GM12872 (cell line): Measurements from ENCODE around the gene HNRNPDL.

Source experiments
- TF ChIP-seq, protein P1 (sequence below): IDR thresholded peaks from 3 replicates; pipeline ENCODE4 v1.5.1; 2011; ENCODE audit warnings: low read depth, mild to moderate bottlenecking, low read length, moderate library complexity; ENCODE audit not compliant: insufficient read depth

The HNRNPDL gene

DNA sequence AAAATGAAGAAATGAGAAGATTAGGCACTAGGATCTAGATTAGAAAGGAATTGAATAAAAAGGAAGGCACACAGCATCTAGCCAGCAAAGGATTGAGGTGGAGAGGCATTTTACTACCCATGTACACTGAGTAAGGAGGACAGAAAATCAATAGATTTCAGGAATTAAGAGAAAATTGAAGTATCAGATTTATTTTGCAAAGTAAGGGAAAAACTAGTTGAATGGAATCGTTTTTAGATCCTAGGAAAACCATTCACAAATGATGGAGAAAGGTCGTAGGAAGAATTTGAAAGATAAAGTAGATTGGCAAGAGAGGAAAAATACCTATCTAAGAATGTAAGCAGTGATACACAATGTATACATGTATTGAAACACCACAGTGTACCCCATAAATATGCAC lies 31.4 kb upstream of the HNRNPDL start:
- TF ChIP-seq, protein P1, sequence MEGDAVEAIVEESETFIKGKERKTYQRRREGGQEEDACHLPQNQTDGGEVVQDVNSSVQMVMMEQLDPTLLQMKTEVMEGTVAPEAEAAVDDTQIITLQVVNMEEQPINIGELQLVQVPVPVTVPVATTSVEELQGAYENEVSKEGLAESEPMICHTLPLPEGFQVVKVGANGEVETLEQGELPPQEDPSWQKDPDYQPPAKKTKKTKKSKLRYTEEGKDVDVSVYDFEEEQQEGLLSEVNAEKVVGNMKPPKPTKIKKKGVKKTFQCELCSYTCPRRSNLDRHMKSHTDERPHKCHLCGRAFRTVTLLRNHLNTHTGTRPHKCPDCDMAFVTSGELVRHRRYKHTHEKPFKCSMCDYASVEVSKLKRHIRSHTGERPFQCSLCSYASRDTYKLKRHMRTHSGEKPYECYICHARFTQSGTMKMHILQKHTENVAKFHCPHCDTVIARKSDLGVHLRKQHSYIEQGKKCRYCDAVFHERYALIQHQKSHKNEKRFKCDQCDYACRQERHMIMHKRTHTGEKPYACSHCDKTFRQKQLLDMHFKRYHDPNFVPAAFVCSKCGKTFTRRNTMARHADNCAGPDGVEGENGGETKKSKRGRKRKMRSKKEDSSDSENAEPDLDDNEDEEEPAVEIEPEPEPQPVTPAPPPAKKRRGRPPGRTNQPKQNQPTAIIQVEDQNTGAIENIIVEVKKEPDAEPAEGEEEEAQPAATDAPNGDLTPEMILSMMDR, result no peak

DNA sequence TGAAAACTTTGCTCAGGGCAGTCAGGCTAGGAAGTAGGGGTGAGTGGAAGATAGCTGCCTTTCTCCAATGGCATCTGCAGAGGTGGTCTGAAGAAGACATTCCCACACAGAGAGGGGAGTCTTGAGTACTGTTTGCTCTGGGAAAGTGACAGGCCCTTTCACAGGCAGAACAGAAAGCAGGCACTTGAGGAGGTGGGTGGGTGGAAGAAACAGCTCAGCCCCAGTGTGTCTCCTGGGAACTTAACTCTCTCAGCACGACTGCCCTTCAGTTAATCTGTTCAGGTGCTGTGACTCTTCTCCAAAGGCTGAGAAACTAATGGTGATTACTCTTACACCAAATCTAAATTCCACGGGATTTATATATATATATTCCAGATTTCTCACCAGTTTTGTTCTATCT lies 28.5 kb upstream of the HNRNPDL start:
- TF ChIP-seq, protein P1, result no peak

DNA sequence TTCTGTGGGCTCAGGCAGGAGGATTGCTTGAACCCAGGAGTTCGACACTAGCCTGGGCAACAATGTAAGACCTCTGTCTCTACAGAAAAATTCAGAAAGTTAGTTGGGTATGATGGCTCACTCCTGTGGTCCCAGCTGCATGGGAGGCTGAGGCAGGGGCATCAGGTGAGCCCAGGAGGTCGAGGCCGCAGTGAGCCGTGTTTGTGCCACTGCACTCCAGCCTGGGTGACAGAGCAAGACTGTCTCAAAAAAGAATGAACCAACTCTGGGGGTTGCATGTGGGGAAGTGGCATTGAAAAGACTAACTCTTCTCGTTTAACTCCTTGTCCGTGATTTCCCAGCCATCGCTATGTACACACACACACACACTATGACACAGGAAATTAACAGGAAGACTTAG lies 27.0 kb upstream of the HNRNPDL start:
- TF ChIP-seq, protein P1, result no peak

DNA sequence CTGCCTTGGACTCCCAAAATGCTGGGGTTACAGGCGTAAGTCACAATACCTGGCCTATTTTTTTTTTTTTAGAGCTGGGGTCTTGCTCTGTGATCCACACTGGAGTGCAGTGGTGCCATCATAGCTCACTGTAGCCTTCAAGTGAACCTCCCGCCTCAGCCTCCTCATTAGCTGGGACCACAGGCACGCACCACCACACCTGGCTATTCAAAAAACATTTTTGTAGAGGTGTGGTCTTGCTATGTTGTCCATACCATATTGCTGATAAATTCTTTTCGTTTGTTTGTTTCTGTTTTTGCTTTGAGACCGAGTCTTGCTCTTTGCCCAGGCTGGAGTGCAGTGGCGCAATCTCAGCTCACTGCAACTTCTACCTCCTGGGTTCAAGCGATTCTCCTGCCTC lies 21.8 kb upstream of the HNRNPDL start:
- TF ChIP-seq, protein P1, result no peak

DNA sequence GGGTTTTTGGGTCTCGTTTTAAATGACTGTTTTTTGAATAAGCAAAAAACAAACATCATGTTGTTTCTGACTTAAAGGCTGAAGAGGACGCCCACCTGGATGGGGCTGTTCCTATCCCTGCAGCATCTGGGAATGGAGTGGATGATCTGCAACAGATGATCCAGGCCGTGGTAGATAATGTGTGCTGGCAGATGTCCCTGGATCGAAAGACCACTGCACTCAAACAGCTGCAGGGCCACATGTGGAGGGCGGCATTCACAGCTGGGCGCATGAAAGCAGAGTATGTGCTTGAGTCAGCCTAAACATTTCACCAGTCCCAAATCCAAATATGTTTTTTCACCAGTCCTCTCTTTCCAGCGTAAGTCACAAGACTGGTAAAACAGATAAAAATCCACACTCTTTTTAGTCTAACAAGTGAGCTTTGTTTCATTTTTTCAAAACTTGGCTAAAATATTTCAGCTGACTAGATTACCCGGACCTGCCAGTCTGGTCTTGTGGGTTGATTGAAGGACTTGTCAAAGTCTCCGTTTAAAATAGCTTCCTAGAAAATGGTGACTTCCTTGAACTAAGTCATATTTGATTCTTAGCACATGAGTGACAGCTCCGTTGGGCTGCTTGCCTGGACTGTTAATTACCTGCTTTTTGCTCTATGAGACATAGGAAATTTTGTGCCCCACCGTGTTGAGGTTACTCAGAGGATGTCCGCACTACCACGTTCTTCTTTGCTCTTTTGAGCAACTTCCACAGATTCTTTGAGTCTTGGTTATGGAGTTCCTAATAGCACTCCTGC lies 20.9 kb upstream of the HNRNPDL start:
- TF ChIP-seq, protein P1, result no peak

DNA sequence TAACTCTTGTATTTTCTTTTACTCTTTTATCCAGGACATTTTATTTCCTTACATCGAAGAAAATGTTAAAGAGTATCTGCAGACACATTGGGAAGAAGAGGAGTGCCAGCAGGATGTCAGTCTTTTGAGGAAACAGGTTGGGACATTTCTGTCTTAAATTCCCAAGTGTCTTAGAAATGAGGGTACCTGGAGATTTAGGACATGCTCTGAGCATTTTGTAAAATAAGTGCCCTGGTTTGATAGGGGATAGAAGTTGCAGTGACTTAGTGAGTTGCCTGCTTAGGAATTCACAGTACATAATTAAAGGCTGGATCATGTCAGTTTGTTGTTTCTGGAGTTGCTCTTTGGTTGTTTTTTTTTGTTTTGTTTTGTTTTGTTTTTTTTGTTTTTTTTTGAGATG lies 17.6 kb upstream of the HNRNPDL start:
- TF ChIP-seq, protein P1, result no peak

DNA sequence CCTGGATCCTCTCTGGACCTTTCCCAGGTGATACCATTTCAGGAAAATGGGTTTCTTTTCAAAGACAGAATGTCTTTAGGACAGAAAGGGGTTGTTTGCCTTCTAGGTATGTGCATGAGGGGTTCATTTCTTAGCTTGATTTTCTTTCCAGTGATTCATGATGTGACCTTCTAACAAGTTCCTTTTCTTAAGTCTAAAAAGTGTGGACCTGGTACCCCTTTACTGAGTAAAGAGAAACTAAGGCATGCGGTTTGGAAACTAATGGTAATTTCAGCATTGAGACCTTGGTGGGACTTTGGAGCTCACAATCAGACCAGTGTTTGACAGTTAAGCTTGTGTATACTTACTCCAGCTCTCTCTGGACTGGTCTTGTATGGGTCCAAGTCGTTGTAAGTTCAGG lies 8.8 kb upstream of the HNRNPDL start:
- TF ChIP-seq, protein P1, result no peak
